Measurements from ENCODE around the gene PKMYT1. TPM values are rescaled to one million over a fixed set of nuclear protein-coding genes. Genes with fewer than 3 reads are reported as not detected.

The PKMYT1 gene
- total and polyA plus RNA-seq, 9 of the 15 experiments (the other 6 are each of a cell fraction or from before 2014, with no cell fraction given): 8.7 to 201 (median 37.8) TPM

GRCh38 chr16:3007059-3007956 lies 27.1 kb upstream of the PKMYT1 start (continued):
- TF ChIP-seq KAT7 (CRISPR knock-in tag; IDR thresholded peaks at IDR 0.05; ENCODE audit: borderline replicate concordance) (peak; percentile 42; the same call in 1 of the 2 replicates), ZFP1 (CRISPR knock-in tag; IDR thresholded peaks at IDR 0.05) (no peak), KAT8 (IDR thresholded peaks at IDR 0.05; ENCODE audit: low read depth) (no peak), ARID1B (IDR thresholded peaks at IDR 0.05) (peak; percentile 53), MYBL2 (IDR thresholded peaks at IDR 0.05; ENCODE audit: low read depth) (no peak), MYBL2 (CRISPR knock-in tag; IDR thresholded peaks at IDR 0.05; ENCODE audit: borderline replicate concordance) (no peak), IFI16 (CRISPR knock-in tag; IDR thresholded peaks at IDR 0.05) (no peak), POLR2A (conservative IDR thresholded peaks at IDR 0.05) (peak; percentile 66; the same call in 1 of the 2 replicates), ZNF778 (CRISPR knock-in tag; IDR thresholded peaks at IDR 0.05) (no peak), TAF7 (tag; IDR thresholded peaks at IDR 0.05) (0 out of 2 replicates have a peak, but pooled peaks have one; percentile 34), EHMT2 (IDR thresholded peaks at IDR 0.05) (no peak), CEBPB (tag; IDR thresholded peaks at IDR 0.05) (no peak), VEZF1 (CRISPR knock-in tag; IDR thresholded peaks at IDR 0.05) (peak; percentile 86), ZNF316 (IDR thresholded peaks at IDR 0.05) (no peak), BRF1 (IDR thresholded peaks at IDR 0.05; ENCODE audit: borderline replicate concordance, extremely low read depth, insufficient read length) (no peak), ZBTB33 (CRISPR knock-in tag; IDR thresholded peaks at IDR 0.05) (no peak), SRSF3 (IDR thresholded peaks at IDR 0.05; ENCODE audit: insufficient read depth, low read length) (no peak), ZZZ3 (IDR thresholded peaks at IDR 0.05) (no peak), RFX7 (CRISPR knock-in tag; IDR thresholded peaks at IDR 0.05) (no peak)
- TF ChIP-seq, protein P1, sequence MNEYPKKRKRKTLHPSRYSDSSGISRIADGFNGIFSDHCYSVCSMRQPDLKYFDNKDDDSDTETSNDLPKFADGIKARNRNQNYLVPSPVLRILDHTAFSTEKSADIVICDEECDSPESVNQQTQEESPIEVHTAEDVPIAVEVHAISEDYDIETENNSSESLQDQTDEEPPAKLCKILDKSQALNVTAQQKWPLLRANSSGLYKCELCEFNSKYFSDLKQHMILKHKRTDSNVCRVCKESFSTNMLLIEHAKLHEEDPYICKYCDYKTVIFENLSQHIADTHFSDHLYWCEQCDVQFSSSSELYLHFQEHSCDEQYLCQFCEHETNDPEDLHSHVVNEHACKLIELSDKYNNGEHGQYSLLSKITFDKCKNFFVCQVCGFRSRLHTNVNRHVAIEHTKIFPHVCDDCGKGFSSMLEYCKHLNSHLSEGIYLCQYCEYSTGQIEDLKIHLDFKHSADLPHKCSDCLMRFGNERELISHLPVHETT (CRISPR knock-in tag; conservative IDR thresholded peaks at IDR 0.05 in 1 of 2, IDR thresholded peaks at IDR 0.05 in 1 of 2): peak in 1 of 2 experiments; percentile 53; a peak in 1 of 4 replicates
- TF ChIP-seq, protein P2, sequence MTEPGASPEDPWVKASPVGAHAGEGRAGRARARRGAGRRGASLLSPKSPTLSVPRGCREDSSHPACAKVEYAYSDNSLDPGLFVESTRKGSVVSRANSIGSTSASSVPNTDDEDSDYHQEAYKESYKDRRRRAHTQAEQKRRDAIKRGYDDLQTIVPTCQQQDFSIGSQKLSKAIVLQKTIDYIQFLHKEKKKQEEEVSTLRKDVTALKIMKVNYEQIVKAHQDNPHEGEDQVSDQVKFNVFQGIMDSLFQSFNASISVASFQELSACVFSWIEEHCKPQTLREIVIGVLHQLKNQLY (CRISPR knock-in tag; conservative IDR thresholded peaks at IDR 0.05): no peak
